Fibroblast of skin of right quadriceps (primary cell): ENCODE data around the gene EPS8L3.
A peak's percentile ranks its signal among the peaks of the same experiment; 100 is the strongest.
"Not testable (repeated sequence)": the region's sequence is repeated elsewhere in the genome, so short reads cannot be mapped to it uniquely, and the experiment has no call there.

Experiments
- DNase-seq: peaks from one replicate; pipeline ENCODE4 v3.0.0-alpha.2; 2013

EPS8L3 gene, protein sequence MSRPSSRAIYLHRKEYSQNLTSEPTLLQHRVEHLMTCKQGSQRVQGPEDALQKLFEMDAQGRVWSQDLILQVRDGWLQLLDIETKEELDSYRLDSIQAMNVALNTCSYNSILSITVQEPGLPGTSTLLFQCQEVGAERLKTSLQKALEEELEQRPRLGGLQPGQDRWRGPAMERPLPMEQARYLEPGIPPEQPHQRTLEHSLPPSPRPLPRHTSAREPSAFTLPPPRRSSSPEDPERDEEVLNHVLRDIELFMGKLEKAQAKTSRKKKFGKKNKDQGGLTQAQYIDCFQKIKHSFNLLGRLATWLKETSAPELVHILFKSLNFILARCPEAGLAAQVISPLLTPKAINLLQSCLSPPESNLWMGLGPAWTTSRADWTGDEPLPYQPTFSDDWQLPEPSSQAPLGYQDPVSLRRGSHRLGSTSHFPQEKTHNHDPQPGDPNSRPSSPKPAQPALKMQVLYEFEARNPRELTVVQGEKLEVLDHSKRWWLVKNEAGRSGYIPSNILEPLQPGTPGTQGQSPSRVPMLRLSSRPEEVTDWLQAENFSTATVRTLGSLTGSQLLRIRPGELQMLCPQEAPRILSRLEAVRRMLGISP

DNA sequence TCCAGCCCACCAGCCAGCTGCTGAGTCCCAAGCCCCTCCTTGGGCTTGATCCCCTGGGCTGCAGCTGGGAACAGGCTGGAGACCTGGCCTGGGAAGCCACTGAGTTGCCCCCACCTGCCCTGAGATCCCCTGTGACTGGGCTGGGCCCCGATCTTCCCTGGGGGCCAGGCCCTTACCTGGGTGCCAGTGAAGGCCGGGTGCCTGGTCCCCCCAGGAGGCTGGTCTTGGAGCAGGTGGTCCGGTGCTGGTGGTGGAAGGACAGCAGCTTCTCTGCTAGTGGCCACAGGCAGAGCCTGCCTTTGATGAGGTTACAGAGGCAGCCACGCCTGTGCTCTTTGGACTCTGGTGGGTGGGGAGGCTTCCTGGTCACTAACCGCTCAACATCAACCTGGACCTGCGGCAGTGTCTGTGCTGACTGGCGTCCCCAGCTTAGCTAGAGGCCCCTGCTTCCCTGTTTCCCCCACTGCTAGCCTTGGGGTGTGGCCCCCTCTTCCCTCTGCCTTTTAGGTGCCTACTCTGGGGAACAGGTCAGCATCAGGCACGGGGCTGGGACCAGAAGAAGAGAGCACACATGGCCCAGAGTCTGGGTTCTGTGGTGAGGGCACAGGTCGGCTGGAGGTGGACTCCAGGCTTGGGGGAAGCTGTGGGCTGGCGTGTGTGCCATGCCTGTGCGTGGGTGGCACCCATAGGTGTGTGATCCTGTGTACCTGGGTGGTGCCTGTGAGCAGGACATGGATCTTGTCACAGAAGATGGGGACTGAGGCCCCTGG, at the start of gene EPS8L3:
Gene EPS8L3 (minus strand): TSS at position 278 of the 770 bp plus-strand sequence. CDS start 2,174 bp downstream, outside the sequence.
- no peak for DNase-seq

DNA sequence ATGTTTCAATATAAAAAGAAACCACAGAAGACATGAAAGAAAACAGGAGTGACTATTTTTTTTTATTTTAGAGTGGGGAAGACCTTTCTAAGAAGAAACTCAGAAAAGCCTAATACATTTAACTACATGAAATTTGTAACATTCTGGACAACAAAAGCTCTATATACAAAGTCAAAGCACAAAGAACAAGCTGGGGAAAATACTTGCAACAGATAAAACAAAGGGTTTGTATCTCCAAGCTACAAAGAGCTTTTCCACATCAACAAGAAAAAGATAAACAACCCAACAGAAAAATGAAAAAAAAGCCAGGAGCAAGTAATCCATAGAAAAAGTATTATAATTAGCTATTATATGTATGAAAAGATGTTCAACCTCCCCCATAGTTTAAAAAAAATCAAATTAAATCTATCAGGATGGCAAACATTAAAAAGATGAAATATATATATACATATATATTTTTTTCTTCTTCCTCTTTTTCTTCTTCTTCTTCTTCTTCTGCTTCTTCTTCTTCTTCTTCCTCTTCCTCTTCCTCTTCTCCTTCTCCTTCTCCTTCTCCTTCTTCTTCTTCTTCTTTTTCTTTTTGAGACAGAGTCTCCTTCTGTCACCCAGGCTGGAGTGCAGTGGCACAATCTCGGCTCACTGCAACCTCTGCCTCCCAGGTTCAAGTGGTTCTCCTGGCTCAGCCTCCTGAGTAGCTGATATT, 49.1 kb upstream of the EPS8L3 start:
- no peak for DNase-seq

DNA sequence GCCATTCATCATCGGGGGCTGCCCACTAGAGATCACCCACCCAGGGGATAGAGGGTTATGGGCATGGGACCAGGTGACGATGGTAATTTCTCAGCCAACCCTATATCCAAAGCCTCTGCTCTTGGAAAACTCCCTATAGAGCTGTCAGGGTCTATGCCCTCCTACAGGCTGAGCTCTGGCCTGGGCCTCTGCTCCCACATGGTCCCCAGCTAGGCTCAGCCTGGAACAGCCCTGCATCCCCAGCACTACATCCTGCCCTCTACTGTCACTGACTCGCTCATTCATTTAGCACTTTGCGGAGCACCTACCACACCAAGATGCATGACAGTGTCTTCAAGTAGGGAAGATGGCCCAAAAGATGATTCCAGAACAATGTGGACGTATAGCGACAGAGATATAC, 45.0 kb upstream of the EPS8L3 start:
- no peak for DNase-seq

DNA sequence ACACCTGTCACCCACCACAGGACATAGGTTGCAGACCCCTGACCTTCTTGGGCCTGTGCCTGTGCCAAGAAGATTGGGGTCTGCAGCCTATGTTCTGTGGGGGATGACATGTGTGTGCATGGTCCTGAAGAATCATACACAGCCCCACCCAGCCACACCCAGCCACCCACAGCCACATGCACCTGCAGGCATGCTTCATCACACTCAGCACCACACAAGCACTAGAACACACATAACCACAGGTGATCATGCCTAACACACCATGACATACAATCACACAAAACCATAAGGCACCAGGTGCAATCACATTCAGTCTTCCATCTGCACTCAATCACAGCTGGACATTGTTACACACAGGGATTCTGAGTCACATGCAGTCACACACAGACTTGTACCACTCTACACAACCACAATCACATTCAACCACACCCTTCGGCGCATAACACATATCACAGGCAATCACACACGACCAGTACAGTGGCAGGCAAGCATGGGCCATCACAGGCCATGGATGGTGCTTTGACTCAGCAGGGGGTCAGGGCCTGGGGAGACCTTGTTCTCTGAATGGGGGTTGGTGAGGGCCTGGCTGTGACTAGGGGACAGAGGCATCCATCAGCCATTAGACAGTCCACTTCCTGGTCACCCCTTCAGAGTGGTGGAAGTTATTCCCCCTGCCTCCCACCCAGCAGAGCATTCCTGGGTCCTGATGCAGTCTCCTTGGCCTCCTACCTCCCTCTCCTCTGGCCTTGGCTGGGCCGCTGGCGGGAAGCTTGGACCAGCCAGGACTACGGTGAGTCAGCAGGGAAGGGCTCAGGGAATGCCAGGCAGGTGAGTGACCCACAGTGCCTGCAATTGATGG, 44.3 kb upstream of the EPS8L3 start:
- peak; percentile 41 for DNase-seq

DNA sequence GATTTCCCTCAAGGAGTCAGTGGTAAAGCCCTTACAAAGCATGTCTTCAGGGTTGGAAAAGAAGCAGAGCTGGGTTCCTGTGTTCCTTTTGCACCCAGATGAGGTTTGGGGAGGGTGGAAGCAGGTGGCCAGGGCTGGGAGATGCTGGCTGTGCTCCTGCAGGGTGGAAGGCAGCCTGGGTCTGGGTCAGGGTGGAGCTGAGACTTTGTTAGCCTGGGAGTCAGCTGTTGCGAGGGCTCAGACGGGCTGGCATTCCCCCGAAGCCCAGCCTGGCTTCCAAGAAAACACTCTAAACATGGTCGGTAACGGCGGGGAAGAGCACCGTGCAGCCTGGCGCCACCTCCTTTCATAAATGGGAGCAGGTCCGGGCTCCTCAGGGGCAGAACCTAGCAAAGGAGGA, 43.7 kb upstream of the EPS8L3 start:
- DNase-seq = no peak

DNA sequence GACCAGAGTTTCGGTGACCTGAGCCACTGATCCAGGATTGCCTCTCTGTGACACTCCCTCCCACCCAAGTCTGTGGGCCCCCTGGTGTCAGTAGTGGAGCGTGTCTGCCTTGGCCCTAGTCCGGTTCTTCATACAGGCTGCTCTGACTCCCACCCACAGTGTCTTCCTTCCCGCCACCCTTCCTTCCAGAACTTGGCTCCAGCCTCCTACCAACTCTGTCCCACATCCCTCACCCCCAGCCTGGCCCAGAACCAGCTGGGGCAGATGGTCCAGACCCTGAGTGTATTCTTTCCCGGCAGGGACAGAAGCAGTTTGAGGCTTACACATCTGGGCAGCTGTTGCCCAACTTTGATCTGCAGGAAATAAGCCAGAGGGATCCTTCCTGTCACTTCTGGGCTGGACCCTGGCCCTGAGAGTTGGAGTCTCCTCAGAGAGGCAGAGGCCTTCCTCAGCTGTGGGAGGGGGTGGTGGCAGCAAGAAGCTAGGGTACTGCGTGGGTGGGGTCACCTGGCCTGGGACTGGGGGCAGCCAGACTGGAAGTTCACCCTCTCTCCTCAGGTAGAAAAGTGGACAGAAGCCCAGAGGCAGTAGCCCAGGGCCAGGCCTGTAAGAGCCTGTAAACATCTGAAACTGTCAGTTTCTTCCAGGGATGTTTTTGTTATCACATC, 43.1 kb upstream of the EPS8L3 start:
- DNase-seq = no peak

DNA sequence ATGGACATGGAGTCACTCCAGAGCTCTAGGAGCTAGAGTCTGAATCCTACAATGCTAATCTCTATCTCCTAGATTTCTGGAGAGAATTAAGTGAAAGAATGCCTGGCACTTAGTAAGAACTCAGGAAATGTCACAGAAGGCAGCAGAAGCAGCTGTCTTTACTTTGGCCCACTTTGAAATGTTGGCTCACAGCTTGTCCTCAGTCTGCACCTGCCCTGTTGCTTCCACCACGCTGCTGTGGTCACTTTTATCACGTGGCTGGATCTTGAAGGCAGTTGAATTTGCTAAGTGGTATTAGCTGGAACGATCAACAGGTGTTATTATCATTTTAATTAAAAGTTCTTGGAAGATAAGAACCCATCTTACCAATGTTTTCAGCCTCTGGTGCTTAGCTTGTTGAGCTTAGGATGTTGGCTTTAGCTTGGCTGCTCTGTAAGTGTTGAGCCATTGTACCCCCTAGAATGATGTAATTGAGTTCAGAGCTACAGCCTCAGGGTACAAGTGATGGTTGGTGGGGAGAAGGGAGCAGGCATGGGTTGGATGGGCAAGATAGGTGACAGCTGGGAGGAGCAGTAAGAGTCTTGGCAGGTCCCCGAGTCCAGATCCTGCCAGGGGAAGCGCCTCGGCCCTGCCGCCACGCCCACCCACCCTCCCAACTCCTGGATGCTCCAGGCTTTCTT, 41.9 kb upstream of the EPS8L3 start:
- DNase-seq = no peak

DNA sequence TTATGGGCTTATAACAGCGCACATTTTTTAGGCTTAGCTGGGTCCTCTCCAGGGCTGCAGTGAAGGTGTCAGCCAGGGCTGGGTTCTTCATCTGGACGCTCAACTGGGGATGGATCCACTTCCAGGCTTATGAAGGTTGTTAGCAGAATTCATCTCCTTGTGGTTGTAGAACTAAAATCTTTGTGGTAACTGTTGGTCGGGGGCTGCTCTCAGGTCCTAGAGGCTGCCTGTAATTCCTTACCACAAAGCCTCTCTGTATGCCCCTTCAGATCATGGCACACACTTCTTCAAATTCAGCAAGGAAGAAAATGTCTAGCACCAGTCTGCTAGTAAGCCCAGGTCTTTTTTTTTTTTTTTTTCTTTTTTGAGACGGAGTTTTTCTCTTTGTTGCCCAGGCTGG, 40.9 kb upstream of the EPS8L3 start:
- DNase-seq = no peak

DNA sequence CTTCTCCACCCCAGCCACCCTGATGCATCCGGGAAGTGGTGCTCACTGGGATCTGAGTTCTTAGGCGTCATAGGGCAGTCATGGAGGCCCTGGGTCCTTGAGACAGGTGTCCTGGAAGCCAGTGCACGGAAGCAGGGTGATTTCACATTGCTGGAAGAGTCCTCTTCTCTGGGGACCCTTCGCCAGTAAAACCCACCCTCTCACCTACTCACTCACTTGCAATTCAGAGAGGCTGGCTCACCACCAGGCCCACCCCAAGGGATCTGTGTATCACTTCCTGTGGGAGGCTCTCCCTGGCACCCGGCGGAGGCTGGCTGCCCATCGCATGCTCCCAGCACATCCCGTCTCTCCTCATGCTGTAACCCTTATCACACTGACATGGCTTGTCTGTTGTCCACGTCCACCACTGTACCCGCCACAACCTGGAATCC, 40.2 kb upstream of the EPS8L3 start:
- no peak for DNase-seq

DNA sequence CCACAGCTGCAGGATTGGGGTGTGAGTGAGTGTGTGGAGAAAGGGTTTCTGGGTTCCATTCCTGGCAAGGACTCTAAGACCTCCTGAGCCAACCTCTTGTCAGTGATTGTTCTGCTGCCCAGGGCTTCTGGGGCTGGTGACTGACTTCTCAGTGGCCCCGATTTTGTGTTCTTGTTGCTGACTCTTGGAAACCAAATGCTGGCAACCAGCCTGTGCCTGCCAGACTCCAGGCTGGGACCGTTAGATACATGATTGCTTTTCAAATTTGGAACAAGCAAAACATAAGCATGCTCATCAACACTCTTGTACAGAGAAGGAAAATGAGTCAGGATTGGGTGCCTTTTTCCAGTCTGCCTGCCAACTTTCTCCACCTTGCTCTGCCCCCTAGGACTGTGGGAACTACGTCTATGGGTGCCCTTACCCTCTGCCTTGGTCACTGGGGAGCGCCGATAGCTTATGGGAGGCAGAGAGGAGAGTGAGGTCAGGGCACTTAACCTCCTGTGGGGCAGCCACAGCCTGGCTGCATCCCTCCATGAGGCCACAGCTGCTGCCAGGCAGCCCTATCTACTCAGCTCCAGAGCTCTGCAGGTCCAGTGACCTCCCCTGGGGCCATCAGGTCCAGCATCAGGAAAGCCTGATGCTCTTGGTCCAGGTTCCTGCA, 39.3 kb upstream of the EPS8L3 start:
- DNase-seq = no peak

DNA sequence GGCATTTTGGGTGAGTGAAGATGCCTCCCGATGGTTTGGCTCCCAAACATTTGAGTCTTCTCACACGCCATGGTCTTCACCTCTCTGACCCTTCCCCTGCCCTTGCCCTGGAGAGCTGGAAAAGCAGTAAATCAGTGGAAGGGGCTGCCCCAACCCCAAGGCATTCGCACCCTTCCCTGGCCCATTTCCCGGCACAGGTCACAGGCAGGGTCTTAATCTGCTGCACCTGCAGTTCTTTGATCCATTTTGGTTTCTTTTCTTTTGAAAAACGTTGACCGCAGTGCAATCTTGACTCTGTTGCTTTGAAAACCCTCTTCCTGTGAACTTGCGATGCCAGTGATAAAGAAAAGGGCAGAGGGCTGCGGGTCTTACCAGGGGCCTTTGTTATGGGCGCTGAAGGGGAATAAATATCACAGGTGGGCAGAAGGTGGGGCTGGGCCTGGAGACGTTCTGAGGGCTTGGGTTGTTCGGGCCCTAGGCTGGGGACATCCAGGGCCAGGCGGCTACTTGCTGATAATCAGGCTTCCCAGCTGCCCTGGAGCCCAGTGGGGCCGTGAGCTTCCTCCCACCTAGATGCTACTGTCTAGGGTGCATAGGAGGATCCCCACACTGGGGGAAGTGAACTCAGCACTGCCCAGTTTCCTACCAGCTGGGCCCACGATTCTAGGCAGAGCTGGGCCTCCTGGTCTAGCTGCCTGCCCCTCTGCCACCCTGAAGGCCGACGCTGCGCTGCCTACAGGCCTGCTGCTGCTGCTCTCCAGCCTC, 38.6 kb upstream of the EPS8L3 start:
- no peak for DNase-seq

DNA sequence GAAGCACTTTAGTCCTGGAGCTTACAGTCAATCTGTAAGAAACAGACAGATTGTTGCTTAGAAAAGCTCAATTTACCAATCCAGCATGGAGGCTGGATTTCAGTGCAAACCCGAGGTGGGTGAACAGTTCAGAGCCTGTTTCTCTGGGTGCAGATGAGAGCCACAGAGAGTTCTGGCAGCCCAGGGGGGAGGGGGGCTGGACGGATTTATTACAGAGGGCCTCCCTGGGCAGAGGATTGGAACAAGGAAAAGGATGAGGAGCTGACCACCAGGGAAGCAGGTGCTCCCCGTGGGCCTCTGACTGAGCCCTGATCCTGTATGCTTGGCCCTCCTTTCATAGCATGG, 38.0 kb upstream of the EPS8L3 start:
- no peak for DNase-seq

DNA sequence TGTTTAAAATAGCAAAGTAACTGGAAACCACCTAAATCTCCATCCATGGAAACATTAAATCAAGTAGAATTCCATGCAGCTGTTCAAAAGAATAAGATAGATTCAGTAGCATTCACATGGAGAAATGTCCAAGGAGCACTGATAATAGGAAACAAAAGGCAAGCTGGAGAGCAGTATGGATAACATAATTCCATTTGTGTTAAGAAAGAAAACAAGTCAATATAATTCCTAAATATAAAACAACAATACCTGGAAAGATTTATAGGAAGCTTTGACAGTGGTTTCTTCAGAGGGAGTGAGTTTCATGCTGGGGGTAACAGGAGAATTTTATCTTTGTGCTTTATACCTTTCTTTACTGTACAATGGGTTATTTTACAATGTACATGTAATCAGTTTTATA, 36.6 kb upstream of the EPS8L3 start:
- DNase-seq = no peak

DNA sequence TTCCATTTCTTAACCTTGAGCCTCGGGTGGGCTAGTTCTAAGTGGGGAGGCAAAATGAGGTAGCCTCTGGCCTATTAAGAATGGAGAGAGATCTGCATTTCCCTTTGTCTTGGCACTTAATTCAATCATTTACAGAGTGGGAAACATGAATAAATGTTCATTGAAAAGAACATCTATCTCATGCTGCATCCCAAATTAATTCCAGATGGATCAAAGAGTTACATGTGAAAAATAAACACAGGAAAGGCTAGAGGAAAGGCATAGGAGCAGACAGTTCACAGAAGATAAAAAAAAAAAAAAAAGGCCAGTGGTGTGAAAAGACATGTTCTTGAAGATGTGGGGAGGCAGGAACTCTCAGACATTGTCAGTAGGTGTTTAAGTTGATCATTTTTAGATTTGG, 35.7 kb upstream of the EPS8L3 start:
- DNase-seq = peak; percentile 62

DNA sequence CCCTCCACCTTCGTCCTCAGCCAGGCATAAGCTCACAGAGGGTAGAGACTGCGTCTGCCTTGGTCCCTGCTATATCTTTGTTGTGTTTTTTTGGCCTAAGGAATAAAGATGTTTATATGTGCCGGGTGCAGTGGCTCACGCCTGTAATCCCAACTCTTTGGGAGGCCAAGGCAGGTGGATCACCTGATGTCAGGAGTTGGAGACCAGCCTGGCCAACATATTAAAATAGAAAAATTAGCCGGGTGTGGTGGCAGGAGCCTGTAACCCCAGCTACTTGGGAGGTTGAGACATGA, 33.5 kb upstream of the EPS8L3 start:
- not testable (repeated sequence) for DNase-seq

DNA sequence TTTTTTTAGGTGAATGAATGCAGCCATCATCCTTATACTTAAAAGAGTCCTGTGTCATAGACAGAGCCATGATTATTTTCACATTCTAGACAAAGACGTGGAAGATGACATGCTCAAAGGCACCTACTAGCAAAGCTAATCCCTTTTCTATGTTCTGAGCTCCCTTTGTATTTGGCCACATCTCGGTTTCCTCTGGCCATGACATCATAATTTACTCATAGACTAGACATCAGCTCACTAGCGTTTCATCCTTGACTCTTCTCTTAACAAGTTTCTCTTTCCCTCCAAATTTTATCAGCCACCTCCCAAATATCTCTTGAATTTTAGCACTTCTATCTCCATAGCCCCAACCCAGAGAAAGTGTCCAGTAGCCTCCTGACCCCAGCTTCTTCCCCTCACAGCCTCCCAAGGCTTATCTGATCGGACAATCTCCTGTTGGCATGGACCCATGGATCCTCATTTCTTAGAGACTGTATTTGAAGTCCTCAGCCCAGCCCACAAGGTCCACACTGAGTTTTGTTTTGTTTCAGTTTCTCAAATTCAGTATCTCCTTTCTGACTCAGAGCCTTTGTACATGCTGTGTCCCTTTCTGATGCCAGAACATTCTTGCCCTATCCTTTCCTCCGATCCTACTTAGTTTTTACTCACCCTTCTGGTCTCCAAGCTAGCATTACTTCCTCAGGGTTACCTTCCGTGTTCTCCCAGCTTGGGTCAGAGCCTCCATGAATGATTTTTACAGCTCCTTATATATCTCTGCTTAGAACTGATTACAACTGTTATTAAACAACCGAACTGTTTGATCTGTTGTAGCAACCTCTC, 33.0 kb upstream of the EPS8L3 start:
- no peak for DNase-seq

DNA sequence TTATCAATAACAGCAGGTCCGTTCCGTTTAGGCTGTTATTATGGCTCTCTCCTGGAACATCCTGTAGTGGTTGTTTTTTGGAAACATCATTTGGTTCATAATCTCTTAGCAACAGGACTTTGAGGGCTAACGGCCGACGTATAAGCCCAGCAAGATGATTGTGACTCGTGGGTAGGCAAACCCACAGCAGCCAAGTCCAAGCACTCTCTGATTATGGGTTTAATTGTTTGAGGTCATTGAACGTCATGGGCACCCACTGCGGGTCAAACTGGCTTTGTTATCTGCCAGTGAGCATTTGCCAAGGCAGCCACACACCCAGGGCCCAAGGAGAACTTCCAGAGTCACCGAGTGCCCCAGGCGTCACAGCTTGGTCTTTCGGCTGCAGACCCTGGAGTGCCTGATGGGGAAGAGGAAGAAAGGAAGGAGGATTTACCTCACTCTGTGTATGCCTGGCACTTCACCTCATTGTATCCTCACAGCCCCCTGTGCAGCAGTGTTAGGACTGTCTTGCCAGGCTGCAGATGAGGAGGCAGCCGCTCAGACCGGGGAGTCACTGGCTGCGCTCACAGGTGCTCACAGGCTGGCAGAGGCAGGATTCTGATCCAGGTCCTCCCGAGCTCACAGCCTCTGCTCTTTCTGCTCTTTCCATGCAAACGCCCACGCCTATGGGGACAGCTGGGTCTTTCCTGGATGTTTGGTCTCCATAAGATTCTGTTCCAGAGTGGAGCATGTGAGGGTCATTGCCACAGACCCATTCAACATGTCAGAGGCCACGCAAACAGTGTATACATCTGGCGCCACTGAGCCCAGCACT, 30.8 kb upstream of the EPS8L3 start:
- DNase-seq = no peak
